ENCODE results near the gene PTGES3.
"Not testable (repeated sequence)": the region's sequence is repeated elsewhere in the genome, so short reads cannot be mapped to it uniquely, and the experiment has no call there.

PTGES3 gene, protein sequence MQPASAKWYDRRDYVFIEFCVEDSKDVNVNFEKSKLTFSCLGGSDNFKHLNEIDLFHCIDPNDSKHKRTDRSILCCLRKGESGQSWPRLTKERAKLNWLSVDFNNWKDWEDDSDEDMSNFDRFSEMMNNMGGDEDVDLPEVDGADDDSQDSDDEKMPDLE

GRCh38 chr12:56688129-56688845 lies at the start of gene PTGES3:
PTGES3 (minus strand) TSS chr12:56688284; CDS start chr12:56687999, 285 bp downstream.
- peak; percentile 94 to 98 (median 95) for DNase-seq (ENCODE audit: low read depth in 3 of 3)

- DNase-seq (ENCODE audit: low read depth in 3 of 3) = no peak
Measured at GRCh38 chr12:56728139-56728861, 40.2 kb upstream of the PTGES3 start.

DNA sequence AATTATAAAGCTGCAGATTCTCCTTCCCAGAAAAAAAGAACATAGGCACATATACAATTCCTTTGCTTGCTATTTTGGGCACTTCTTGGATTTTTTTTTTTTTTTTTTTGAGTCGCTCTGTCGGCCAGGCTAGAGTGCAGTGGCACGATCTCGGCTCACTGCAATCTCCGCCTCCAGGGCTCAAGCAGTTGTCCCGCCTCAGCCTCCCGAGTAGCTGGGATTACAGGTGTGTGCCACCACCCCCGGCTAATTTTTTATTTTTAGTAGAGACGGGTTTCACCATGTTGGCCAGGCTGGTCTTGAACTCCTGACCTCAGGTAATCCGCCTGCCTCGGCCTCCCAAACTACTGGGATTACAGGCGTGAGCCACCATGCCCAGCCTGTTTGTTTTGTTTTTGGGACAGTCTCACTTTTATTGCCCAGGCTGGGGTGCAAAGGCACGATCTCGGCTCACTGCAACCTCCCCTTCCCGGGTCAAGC lies 38.2 kb upstream of the PTGES3 start:
- not testable (repeated sequence) for DNase-seq (ENCODE audit: low read depth in 3 of 3)

- DNase-seq (ENCODE audit: low read depth in 3 of 3) = no peak
Measured at GRCh38 chr12:56725723-56726102, 37.6 kb upstream of the PTGES3 start.

GRCh38 chr12:56724972-56725722 lies 37.1 kb upstream of the PTGES3 start, which contains the start of gene NACA:
NACA (minus strand) TSS chr12:56725299; CDS start chr12:56724521, 778 bp downstream.
- peak; percentile 96 to 99 (median 98) for DNase-seq (ENCODE audit: low read depth in 3 of 3)

- DNase-seq (ENCODE audit: low read depth in 3 of 3) = no peak
Measured at GRCh38 chr12:56724701-56724971, 36.6 kb upstream of the PTGES3 start.

- no peak for DNase-seq (ENCODE audit: low read depth in 3 of 3)
Measured at GRCh38 chr12:56723889-56724700, 36.0 kb upstream of the PTGES3 start.

GRCh38 chr12:56723352-56723751 lies 35.3 kb upstream of the PTGES3 start:
- DNase-seq (ENCODE audit: low read depth in 3 of 3) = no peak

DNA sequence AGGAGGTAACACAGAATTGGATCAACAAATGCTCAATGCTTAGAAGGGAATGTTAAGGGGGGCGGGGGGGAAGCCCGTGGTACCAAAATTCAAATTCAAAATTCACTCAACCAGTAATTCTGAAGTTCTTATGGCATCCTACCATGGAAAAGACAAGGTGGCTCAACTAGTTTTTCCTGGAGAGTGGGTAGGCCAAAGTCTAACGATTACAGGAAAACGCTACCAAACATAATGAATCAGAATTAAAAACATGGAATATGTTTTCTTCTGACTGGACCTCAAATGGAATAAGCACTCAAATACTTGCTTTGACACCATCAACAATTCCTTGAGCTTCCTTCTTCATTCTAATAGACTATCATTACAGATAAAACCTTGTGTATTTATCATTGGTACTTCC lies 34.7 kb upstream of the PTGES3 start:
- DNase-seq (ENCODE audit: low read depth in 3 of 3) = no peak

DNA sequence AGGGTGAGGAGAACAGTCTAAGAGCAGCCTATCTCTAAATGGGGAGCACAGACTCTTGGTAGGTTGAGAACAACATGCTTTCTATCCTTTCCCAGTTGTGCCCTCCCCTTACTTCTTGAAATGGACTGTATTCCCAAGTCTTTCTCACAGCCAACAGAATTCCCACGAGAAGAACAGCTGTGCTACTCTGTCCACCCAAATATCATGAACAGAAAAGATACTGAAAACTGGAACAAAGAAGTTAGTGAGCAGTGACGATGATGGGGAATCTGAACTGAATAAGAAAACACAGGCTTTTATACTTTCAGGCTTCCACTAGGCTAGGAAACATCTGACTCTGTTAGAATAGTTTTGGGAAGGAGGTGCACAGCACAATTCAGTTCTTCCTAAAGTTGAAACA lies 33.6 kb upstream of the PTGES3 start:
- no peak for DNase-seq (ENCODE audit: low read depth in 3 of 3)

GRCh38 chr12:56721216-56721615 lies 33.1 kb upstream of the PTGES3 start:
- no peak for DNase-seq (ENCODE audit: low read depth in 3 of 3)

DNA sequence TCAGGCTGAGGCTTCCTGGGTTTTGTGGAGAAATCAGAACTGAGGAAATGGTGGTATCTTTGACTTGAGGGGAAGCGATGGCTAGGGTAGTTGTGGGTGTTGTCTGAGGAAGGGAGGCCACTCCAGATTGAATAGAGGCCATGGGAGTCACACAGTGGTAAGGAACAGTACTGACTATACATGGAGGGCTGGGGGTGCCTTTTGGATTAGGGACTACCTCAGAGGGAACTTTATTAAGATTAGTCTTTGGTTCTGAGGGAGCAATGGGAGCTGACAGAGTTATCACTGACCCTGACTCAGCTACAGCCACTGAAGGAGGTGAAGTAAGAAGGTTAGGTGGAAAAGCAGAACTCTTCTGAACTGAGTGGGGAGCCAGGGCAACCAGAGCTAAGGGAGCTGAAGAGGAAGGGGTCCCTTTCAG lies 32.7 kb upstream of the PTGES3 start:
- DNase-seq (ENCODE audit: low read depth in 3 of 3) = no peak

DNA sequence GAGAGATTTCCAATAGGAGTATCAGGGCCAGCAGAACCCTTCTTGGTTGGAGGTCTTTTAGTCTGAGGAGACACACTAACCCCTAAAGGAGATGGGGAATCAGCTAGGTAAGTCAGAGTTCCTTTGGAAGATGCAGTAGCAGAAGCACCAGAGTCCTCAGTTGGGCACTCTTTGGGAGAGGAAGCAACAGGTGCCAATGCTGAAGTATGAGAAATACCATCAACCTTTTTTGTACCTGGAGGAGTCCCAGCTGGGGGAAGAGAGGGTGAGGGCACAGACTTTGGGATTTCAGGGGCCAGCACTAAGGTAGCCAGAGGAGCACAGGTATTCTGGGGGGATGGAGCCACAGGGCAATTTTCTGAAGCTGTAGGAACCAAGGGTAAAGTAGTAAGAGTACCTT lies 31.0 kb upstream of the PTGES3 start:
- DNase-seq (ENCODE audit: low read depth in 3 of 3) = no peak

GRCh38 chr12:56718636-56719035 lies 30.6 kb upstream of the PTGES3 start:
- DNase-seq (ENCODE audit: low read depth in 3 of 3) = no peak

GRCh38 chr12:56718149-56718548 lies 30.1 kb upstream of the PTGES3 start:
- DNase-seq (ENCODE audit: low read depth in 3 of 3) = no peak

- no peak for DNase-seq (ENCODE audit: low read depth in 3 of 3)
Measured at GRCh38 chr12:56716933-56717880, 29.1 kb upstream of the PTGES3 start.

DNA sequence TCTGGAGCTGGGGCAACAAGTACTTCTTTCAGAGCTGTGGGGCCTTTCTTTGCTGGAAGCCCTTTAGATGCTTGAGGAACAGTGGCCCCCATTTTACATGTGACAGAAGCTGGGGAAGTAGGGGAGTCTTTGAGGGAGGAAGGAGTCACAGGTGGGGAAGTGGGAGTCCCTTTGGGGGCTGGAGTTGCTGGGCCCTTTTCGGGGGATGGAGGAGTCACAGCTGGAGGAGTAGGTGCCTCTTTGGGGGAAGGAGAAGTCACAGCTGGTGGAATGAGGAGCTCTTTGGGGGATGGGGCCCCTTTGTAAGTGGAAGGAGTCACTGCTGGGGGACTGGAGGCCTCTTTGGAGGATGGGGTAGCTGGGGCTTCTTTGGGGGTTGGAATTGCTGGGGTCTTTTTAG lies 28.4 kb upstream of the PTGES3 start:
- no peak for DNase-seq (ENCODE audit: low read depth in 3 of 3)

- DNase-seq (ENCODE audit: low read depth in 3 of 3) = no peak
Measured at GRCh38 chr12:56715798-56716197, 27.7 kb upstream of the PTGES3 start.

DNA sequence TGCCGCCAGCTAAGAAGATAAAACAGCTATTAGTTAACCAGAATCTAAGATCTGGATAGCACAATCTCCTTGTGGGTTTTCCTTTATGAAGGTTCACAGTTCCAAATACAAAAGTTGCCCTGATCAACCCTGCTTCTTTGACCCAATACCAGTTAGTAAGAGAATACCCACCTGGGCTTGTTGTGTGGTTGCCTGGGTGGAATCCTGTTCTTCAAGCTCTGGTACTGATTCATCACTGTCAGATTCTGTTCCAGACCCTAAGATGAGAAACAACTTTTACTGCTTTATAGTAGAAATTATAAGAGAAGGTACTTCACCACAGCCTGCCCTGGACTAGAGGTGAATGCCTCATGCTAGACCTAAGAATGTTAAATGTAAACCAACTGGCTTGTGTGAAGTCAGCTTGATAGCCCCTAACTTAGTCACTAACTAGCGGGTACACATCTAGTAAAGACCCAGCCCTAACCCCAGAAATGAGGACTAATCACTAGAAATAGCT lies 26.4 kb upstream of the PTGES3 start:
- no peak for DNase-seq (ENCODE audit: low read depth in 3 of 3)

DNA sequence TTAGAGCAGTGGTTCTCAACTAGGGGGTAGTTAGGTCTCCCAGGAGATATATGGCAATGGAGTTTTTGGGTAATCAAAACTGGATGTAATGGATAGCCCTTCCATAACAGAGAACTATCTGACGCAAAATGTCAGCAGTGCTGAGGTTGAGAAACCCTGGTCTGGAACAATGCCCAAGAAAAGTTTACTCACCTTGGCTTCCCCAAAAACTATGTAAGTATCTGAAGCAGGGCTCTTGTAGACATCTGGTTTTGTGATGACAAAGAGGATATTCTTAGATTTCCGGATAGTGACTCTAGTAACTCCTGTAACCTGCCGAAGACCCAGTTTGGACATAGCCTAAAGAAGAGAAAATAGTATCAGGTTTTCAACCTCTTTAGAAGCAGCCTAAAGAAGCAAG lies 25.3 kb upstream of the PTGES3 start:
- no peak for DNase-seq (ENCODE audit: low read depth in 3 of 3)

Data from stimulated activated CD4-positive, alpha-beta T cell treated with anti-CD3 and anti-CD28 coated beads, TNF-alpha, amount 100 ng/mL, for 24 hours (primary cell).